ENCODE measurements around the gene FPR3. TPM values are rescaled to one million over a fixed set of nuclear protein-coding genes. Genes with fewer than 3 reads are reported as not detected.
A peak's percentile ranks its signal among the peaks of the same experiment; 100 is the strongest.

FPR3 gene
- total and polyA plus RNA-seq, 7 donors, result 1.6 to 25.9 (median 4.6) TPM

GRCh38 chr19:51822325-51822724 is 27.4 kb downstream of the FPR3 start:
- no peak overlapping the region for H3K4me3 ChIP-seq
- intact Hi-C loops (cut with DNase I), result no loop called here
- no peaks in the 10 kb centered on the region for H3K27me3 ChIP-seq
- no peaks in the 10 kb centered on the region for H3K4me1 ChIP-seq
- no peaks in the 10 kb centered on the region for H3K36me3 ChIP-seq
- peaks cover 0 to 2% (median 0%) of the 10 kb centered on the region in 4 donors for H3K9me3 ChIP-seq
- 84 to 86% methylated on average over 2 of the region's 2 CpGs for WGBS, 2 donors
- H3K27ac ChIP-seq, result peak overlapping the region in 1 of 4 donors; percentile 25
- no peak for DNase-seq
- TF ChIP-seq POLR2AphosphoS5 (IDR thresholded peaks at IDR 0.05) (no peak), POLR2A (IDR thresholded peaks at IDR 0.05) (no peak), EP300 (IDR thresholded peaks at IDR 0.05) (no peak), CTCF (IDR thresholded peaks at IDR 0.05) (no peak)

DNA sequence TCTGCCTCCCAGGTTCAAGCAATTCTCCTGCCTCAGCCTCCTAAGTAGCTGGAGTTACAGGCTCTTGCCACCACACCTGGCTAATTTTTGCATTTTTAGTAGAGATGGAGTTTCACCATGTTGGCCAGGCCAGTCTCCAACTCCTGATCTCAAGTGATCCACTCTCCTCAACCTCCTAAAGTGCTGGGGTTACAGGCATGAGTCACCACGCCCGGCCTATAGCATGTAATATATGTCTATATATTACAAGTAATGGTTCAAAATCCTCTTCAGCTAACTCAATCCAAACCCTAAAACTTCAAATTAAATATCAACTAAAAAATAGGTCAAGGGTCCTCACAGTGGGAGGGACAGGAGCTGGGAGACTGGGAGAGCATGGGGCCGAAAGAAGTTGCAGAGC is 28.0 kb downstream of the FPR3 start:
- no peaks in the 10 kb centered on the region for H3K4me1 ChIP-seq
- TF ChIP-seq CTCF (IDR thresholded peaks at IDR 0.05) (no peak), POLR2AphosphoS5 (IDR thresholded peaks at IDR 0.05) (no peak), POLR2A (IDR thresholded peaks at IDR 0.05) (no peak), EP300 (IDR thresholded peaks at IDR 0.05) (no peak)
- no peaks in the 10 kb centered on the region for H3K27me3 ChIP-seq
- intact Hi-C loops (cut with DNase I), result no loop called here
- DNase-seq, result no peak
- H3K27ac ChIP-seq, result peak overlapping the region in 1 of 4 donors; percentile 3
- 93 to 94% methylated on average over 3 of the region's 3 CpGs for WGBS, 2 donors
- H3K36me3 ChIP-seq, result no peaks in the 10 kb centered on the region
- H3K9me3 ChIP-seq, result peaks cover 0 to 6% (median 0%) of the 10 kb centered on the region in 4 donors
- no peak overlapping the region for H3K4me3 ChIP-seq

- peaks cover 0 to 11% (median 0%) of the 10 kb centered on the region in 4 donors for H3K9me3 ChIP-seq
- H3K27me3 ChIP-seq, result no peaks in the 10 kb centered on the region
- no peak overlapping the region for H3K4me3 ChIP-seq
- intact Hi-C loops (cut with DNase I), result no loop called here
- TF ChIP-seq POLR2AphosphoS5 (IDR thresholded peaks at IDR 0.05) (no peak), POLR2A (IDR thresholded peaks at IDR 0.05) (no peak), EP300 (IDR thresholded peaks at IDR 0.05) (no peak), CTCF (IDR thresholded peaks at IDR 0.05) (no peak)
- DNase-seq, result no peak
- no peak overlapping the region for H3K27ac ChIP-seq
- WGBS, 2 donors, result 77 to 88% methylated on average over 13 of the region's 13 CpGs
- H3K4me1 ChIP-seq, result no peaks in the 10 kb centered on the region
- H3K36me3 ChIP-seq, result no peaks in the 10 kb centered on the region
Measured at GRCh38 chr19:51824281-51825005, 29.5 kb downstream of the FPR3 start.

DNA sequence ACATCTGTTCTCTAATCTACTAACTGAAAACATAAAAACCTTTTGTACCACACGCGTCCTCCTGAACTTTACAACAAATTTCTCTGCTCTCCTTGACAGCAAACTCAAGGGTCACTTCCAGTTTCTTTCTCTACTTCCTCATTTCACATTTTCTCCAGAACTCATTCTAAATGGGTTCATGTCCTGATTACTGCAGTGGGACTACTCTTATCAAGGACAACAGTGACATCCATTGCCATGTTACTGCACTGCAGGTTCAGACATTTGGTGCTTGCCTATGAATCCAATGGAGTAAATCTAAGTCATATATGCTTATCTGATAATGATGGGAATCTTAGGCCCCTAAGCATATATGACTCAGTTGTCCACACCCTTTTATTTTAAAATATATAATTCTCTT is 35.3 kb downstream of the FPR3 start:
- intact Hi-C loops (cut with DNase I), result no loop called here
- WGBS, 2 donors, result 67 to 84% methylated on average over 2 of the region's 2 CpGs
- H3K9me3 ChIP-seq, result peaks cover 0 to 9% (median 0%) of the 10 kb centered on the region in 4 donors

More for the DNA sequence above, 35.3 kb downstream of the FPR3 start:
- Histone ChIP-seq H3K4me3 (no peak overlapping the region), H3K36me3 (no peaks in the 10 kb centered on the region), H3K4me1 (no peaks in the 10 kb centered on the region), H3K27ac (no peak overlapping the region), H3K27me3 (no peaks in the 10 kb centered on the region)
- DNase-seq, result no peak
- TF ChIP-seq CTCF (IDR thresholded peaks at IDR 0.05) (no peak), POLR2A (IDR thresholded peaks at IDR 0.05) (no peak), EP300 (IDR thresholded peaks at IDR 0.05) (no peak), POLR2AphosphoS5 (IDR thresholded peaks at IDR 0.05) (no peak)

Data from sigmoid colon (tissue), 7 donors.